H9 (cell line): ENCODE results near the gene SFXN2. TPM values are rescaled to one million over a fixed set of nuclear protein-coding genes. Genes with fewer than 3 reads are reported as not detected.

Experiments
- DNase-seq: peaks from one replicate; pipeline ENCODE4 v3.0.0-alpha.2; 2017
- H2AFZ ChIP-seq: one replicate; pipeline ENCODE4 v1.6.1; 2013; ENCODE audit warnings: mild to moderate bottlenecking, low read length, control low read depth, moderate library complexity
- H2AK5ac ChIP-seq: 2 replicates; pipeline ENCODE4 v1.6.1; 2013; ENCODE audit warnings: low read length, control low read depth, mixed read lengths; ENCODE audit not compliant: insufficient read length
- H2BK120ac ChIP-seq: one replicate; pipeline ENCODE4 v1.6.1; 2013; ENCODE audit warnings: low read depth, mild to moderate bottlenecking, low read length, control low read depth, inconsistent platforms; ENCODE audit not compliant: poor library complexity, severe bottlenecking
- H2BK12ac ChIP-seq: 2 replicates; pipeline ENCODE4 v1.6.1; 2013; ENCODE audit warnings: low read length, control low read depth, mixed read lengths, low read depth; ENCODE audit not compliant: insufficient read length
- H2BK15ac ChIP-seq: 2 replicates; pipeline ENCODE4 v1.6.1; 2013; ENCODE audit warnings: low read depth, low read length, control low read depth
- H2BK20ac ChIP-seq: one replicate; pipeline ENCODE4 v1.6.1; 2013; ENCODE audit warnings: low read depth, mild to moderate bottlenecking, low read length, control low read depth, inconsistent platforms; ENCODE audit not compliant: poor library complexity, severe bottlenecking
- H2BK5ac ChIP-seq: 2 replicates; pipeline ENCODE4 v1.6.1; 2013; ENCODE audit warnings: low read length, control low read depth, mixed read lengths; ENCODE audit not compliant: insufficient read length
- H3K14ac ChIP-seq: 2 replicates; pipeline ENCODE4 v1.6.1; 2013; ENCODE audit warnings: low read length, control low read depth; ENCODE audit not compliant: insufficient read depth
- H3K18ac ChIP-seq: 2 replicates; pipeline ENCODE4 v1.6.1; 2013; ENCODE audit warnings: low read depth, mild to moderate bottlenecking, mixed read lengths, low read length, control low read depth; ENCODE audit not compliant: insufficient read length
- H3K23ac ChIP-seq: 2 replicates; pipeline ENCODE4 v1.6.1; 2013; ENCODE audit warnings: low read length, control low read depth, mixed read lengths, low read depth; ENCODE audit not compliant: insufficient read length
- H3K23me2 ChIP-seq: 2 replicates; pipeline ENCODE4 v1.6.1; 2013; ENCODE audit warnings: low read depth, mild to moderate bottlenecking, mixed read lengths, low read length, control low read depth; ENCODE audit not compliant: insufficient read length, poor library complexity, severe bottlenecking
- H3K27ac ChIP-seq: 2 replicates; pipeline ENCODE4 v1.5.1; 2013; ENCODE audit warnings: low read length, control low read depth, mixed read lengths, low read depth; ENCODE audit not compliant: insufficient read length
- H3K27me3 ChIP-seq: 2 replicates; pipeline ENCODE4 v1.6.1; 2013; ENCODE audit warnings: low read length, control low read depth, inconsistent platforms; ENCODE audit not compliant: insufficient read depth
- H3K4ac ChIP-seq: 2 replicates; pipeline ENCODE4 v1.6.1; 2013; ENCODE audit warnings: low read depth, mild to moderate bottlenecking, control low read depth, inconsistent platforms, low read length, moderate library complexity
- H3K4me1 ChIP-seq: 2 replicates; pipeline ENCODE4 v1.6.1; 2013; ENCODE audit warnings: low read length, control low read depth, inconsistent platforms; ENCODE audit not compliant: insufficient read depth
- H3K4me2 ChIP-seq: 2 replicates; pipeline ENCODE4 v1.6.1; 2013; ENCODE audit warnings: low read length, control low read depth, mixed read lengths; ENCODE audit not compliant: insufficient read length, insufficient read depth
- H3K56ac ChIP-seq: 2 replicates; pipeline ENCODE4 v1.6.1; 2013; ENCODE audit warnings: low read depth, mild to moderate bottlenecking, mixed read lengths, low read length, control low read depth; ENCODE audit not compliant: insufficient read length
- H3K79me1 ChIP-seq: 2 replicates; pipeline ENCODE4 v1.6.1; 2013; ENCODE audit warnings: low read depth, mild to moderate bottlenecking, moderate library complexity, low read length, control low read depth, inconsistent platforms; ENCODE audit not compliant: insufficient read depth, poor library complexity, severe bottlenecking
- H3K79me2 ChIP-seq: 2 replicates; pipeline ENCODE4 v1.6.1; 2013; ENCODE audit warnings: low read length, control low read depth, inconsistent platforms; ENCODE audit not compliant: insufficient read depth
- H3K9ac ChIP-seq: 2 replicates; pipeline ENCODE4 v1.6.1; 2013; ENCODE audit warnings: low read length, control low read depth, mixed read lengths; ENCODE audit not compliant: insufficient read length; ENCODE audit errors: extremely low read depth
- H3K9me3 ChIP-seq: one replicate; pipeline ENCODE4 v1.6.1; 2013; ENCODE audit warnings: low read depth, low read length, inconsistent platforms; ENCODE audit not compliant: control insufficient read depth
- H3T11ph ChIP-seq: one replicate; pipeline ENCODE4 v1.6.1; 2013; ENCODE audit warnings: mild to moderate bottlenecking, low read length, control low read depth, inconsistent platforms
- H4K20me1 ChIP-seq: one replicate; pipeline ENCODE4 v1.6.1; 2013; ENCODE audit not compliant: control insufficient read depth, insufficient read length, insufficient read depth
- H4K5ac ChIP-seq: 2 replicates; pipeline ENCODE4 v1.6.1; 2013; ENCODE audit warnings: low read depth, mild to moderate bottlenecking, mixed read lengths, low read length, control low read depth; ENCODE audit not compliant: insufficient read length
- H4K8ac ChIP-seq: replicated peaks from 2 replicates; pipeline ENCODE4 v1.6.1; 2013; ENCODE audit warnings: low read length, control low read depth, mixed read lengths, low read depth; ENCODE audit not compliant: insufficient read length
- H4K91ac ChIP-seq: 2 replicates; pipeline ENCODE4 v1.6.1; 2013; ENCODE audit warnings: low read depth, mild to moderate bottlenecking, moderate library complexity, mixed read lengths, low read length, control low read depth; ENCODE audit not compliant: insufficient read length
- H3K27ac Mint-ChIP-seq, 3 experiments: 2 replicates in 2 of 3; 3 replicates in 1 of 3; pipeline ENCODE4 v1.8.0; 2020 to 2021; ENCODE audit warnings: mixed read lengths in 3 of 3, mild to moderate bottlenecking in 1 of 3, moderate library complexity in 1 of 3
- H3K27me3 Mint-ChIP-seq: 2 replicates; pipeline ENCODE4 v1.8.0; 2021; ENCODE audit warnings: low read depth, mild to moderate bottlenecking, moderate library complexity, mixed read lengths
- H3K36me3 Mint-ChIP-seq, 3 experiments: 2 replicates in 2 of 3; 3 replicates in 1 of 3; pipeline ENCODE4 v1.8.0; 2020 to 2021; ENCODE audit warnings: low read depth in 3 of 3, mixed read lengths in 3 of 3; ENCODE audit not compliant: insufficient read depth in 1 of 3
- H3K4me1 Mint-ChIP-seq, 2 experiments: 2 replicates each; pipeline ENCODE4 v1.8.0; 2020; ENCODE audit warnings: mixed read lengths in 2 of 2
- H3K4me3 Mint-ChIP-seq, 2 experiments: 2 replicates in 1 of 2; 3 replicates in 1 of 2; pipeline ENCODE4 v1.8.0; 2020 to 2021; ENCODE audit warnings: mild to moderate bottlenecking in 2 of 2, mixed read lengths in 2 of 2, moderate library complexity in 1 of 2
- H3K9me3 Mint-ChIP-seq, 2 experiments: 2 replicates in 1 of 2; 3 replicates in 1 of 2; pipeline ENCODE4 v1.8.0; 2020; ENCODE audit warnings: mild to moderate bottlenecking in 2 of 2, mixed read lengths in 2 of 2, moderate library complexity in 1 of 2
- CTCF ChIP-seq: fragments of 200-600 bp; sonication (generic); conservative IDR thresholded peaks from 3 replicates; pipeline ENCODE4 v1.8.0; 2021; ENCODE audit warnings: antibody characterized with exemption, mild to moderate bottlenecking
- WGBS: extraction: QIAGEN DNeasy Blood & Tissue Kit; methylation state at CpG from one replicate; pipeline ENCODE4 v1.1.7; 2013; ENCODE audit warnings: missing lambda C conversion rate, low lambda C conversion rate, mixed read lengths; ENCODE audit not compliant: insufficient read length; ENCODE audit errors: extremely low coverage; 5-methylcytosine and 5-hydroxymethylcytosine counted together
- total RNA-seq: library from RNA; stranded (reverse); gene quantifications from 2 replicates; pipeline ENCODE4 v1.2.1, GENCODE V29; 2021

Gene SFXN2
- total RNA-seq, 1 experiment from 2014 or later, result 34.7 TPM

GRCh38 chr10:102727037-102727818 lies 12.8 kb downstream of the SFXN2 start:
- Histone ChIP-seq H3K18ac (no peak overlapping the region), H2BK120ac (no peak overlapping the region), H2BK20ac (no peak overlapping the region), H3K23me2 (no peaks in the 10 kb centered on the region), H2BK5ac (no peak overlapping the region), H3K4me2 (no peak overlapping the region), H4K91ac (no peak overlapping the region), H2BK15ac (no peak overlapping the region), H3K56ac (no peak overlapping the region), H3K4ac (no peak overlapping the region), H4K8ac (no peak overlapping the region), H4K20me1 (no peaks in the 10 kb centered on the region), H3K79me2 (0 out of 2 replicates have a peak, but pooled peaks cover 1% of the 10 kb centered on the region), H2AK5ac (no peak overlapping the region), H4K5ac (no peak overlapping the region), H3K23ac (no peak overlapping the region), H3T11ph (no peak overlapping the region), H3K14ac (no peak overlapping the region), H2AFZ (no peak overlapping the region), H3K4me1 (no peaks in the 10 kb centered on the region), H3K9ac (no peak overlapping the region), H3K9me3 (no peaks in the 10 kb centered on the region), H3K27me3 (no peaks in the 10 kb centered on the region), H2BK12ac (no peak overlapping the region), H3K79me1 (peaks cover 4% of the 10 kb centered on the region), H3K27ac (no peak overlapping the region)
- Mint-ChIP-seq H3K4me1 (no peaks in the 10 kb centered on the region), H3K4me3 (no peak overlapping the region), H3K9me3 (peaks cover 0 to 5% of the 10 kb centered on the region in 2 experiments; a peak in 2 of 5 replicates), H3K36me3 (peaks cover 26 to 69% (median 66%) of the 10 kb centered on the region in 3 experiments; a peak in 6 of 7 replicates), H3K27ac (no peak overlapping the region; a peak in 1 of 7 replicates), H3K27me3 (no peaks in the 10 kb centered on the region)
- TF ChIP-seq CTCF, result no peak
- DNase-seq, result no peak
- no CpG with 5 or more reads among the region's 13 CpGs for WGBS
